HG03196 (cell line): ENCODE data around the gene MYO10.
"Not testable (repeated sequence)": the region's sequence is repeated elsewhere in the genome, so short reads cannot be mapped to it uniquely, and the experiment has no call there.

ENCODE experiments used
- ATAC-seq: cut with Tn5 transposase; IDR thresholded peaks from one replicate; pipeline ENCODE4 v1.9.1; 2021; ENCODE audit not compliant: unreplicated experiment

Gene MYO10

DNA sequence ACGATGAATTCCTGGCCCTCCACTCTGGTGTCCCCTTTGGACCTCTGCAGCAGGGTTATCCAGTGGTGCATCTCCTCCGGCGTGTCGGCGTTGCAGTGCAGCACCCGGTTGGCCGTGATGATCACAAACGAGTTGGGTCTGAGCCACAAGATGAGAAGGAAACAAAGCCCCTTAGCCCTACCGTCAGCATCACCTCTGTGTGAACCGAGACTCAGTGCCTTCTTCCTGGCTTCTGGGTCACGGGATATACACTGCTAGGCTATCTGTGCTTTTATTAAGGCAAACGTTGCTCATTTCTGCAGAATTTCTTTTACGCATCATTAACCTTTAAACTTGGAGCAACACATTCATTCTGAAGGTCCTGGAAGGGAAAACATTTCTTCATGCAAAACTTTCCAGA lies 254.2 kb downstream of the MYO10 start:
- no peak for ATAC-seq

DNA sequence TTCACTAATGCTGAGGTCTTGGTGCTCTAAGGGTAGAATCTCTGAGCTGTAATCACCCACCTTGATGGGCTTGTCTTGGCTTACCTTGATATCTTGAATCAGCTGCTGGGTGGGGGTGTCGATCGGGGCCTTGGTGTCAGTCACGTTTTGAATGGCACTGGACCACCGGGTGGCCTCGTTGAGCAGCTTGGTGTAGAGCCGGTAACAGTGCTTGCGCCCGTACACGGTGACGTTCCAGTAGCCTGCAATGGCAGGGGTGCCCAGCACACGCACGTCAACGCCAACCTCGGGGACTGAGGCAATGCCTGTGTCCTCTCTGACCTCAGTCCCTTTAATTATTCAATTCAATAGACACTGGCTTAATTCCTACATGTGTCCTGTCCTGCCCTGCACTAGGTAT lies 256.2 kb downstream of the MYO10 start:
- no peak for ATAC-seq

DNA sequence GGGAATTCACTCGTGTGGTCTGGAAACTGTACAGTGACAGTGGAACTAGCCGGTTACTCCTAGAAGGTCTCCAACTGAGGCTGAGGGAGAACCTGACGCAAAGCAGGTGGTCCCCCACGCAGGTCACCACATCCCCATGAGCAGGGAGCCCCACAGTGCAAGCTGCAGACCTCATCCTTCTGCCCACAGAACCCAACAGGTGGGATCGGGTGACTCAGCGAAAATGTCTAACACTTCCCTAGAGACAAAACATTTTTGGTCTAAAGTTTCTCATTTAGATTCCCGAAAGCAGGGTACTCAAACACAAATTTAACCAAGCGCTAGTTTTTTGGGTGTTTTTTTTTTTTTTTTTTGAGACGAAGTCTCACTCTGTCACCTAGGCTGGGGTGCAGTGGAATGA lies 256.9 kb downstream of the MYO10 start:
- ATAC-seq = no peak

DNA sequence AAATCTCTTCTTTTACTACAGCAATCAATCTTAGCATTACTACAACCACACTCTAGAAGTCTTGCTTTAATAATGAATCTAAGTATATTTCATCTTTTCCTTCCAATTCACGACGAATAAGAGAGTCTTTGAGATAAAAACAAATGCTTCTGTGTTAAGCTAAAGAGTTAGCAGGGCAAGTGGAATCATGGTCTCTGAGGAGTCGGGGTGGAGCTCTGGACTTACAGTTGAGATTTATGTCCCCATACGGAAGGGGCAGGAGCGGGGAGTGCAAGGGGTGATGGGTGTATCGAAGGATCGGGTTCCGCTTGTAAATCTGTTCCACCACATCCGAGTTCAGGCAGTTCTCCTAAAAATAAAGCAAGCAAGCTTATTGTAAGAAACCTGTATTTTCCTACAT lies 260.3 kb downstream of the MYO10 start:
- no peak for ATAC-seq

DNA sequence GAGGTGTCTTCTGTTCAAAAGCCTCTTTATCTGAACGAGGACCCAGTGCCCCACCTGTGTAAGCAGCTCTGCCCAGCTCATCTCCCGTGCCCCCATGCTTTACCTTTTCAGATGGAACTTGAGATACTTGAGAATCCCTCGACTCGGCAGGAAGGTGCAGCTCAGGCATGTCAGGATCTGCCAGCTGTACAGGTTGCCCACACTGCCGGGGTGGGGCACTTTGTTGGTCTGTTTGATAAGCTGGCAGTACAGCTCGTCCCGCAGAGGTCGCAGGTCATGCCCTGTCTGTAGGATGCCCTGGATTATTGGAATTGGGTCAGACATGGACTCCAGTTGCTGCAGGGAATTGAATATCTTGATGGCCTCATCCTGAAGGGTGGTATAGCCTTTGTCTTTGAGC lies 261.3 kb downstream of the MYO10 start:
- ATAC-seq = no peak

DNA sequence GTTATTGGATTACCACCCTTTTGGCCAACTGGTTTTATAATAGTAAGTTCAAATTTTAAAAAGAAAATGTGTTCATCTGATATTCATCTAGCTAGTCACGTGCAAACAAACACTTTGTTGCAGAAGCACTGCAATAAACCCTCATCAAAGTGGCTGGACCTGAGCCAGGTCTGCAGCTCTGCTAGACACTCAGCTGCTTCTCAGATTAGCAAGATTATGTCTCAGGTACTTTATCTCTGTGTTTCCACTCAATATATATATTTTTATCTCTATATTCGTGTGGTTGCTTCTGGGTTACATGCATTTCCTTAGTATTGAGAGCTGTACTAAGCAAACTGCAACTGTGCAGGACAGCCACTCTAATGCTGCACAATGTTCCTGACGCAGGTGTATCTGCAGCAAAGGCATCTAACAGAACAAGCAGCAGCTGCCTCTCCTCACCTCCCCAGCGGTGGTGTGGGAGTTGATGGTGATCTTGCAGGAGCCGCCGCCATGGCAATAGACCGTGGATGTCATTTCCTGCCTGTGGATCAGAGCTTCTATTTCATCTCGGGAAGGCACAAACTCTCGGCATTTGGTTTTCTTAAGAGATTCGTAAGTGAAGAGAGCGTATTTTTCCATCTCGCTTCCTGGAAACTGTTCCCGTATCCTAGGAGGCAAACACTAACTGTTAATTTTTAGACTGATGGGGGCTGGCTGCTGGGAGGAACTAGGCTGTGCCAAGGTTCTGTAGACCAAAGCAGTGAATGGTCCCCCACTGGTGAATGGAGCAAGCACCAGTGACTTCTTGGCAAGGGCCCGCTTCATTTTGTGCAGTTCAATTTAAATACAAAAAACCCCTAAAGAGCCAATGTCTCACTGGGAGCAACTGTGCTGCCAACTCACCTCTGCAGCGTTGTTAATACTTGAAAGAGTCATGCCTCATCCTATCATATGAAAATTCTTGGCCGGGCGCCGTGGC lies 262.6 kb downstream of the MYO10 start:
- ATAC-seq = no peak

DNA sequence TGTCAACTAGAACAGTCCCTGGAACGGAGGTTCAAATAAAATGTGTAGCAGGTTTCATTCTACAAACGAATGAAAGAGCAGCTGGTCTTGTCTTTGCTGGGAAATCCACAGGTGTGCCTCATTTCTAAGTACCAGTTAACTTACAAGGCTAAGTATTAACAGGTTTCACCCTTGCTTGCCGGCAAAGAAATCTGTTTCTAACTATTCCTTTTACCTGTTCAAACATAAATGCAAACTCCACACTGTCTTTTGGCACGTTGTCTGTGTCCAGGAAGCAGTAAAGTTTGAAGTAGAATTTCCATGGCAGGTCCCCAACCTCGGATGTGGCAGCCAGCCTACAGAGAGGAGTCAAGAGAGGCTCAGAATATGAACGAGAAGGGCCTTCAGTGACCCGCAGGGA lies 264.9 kb downstream of the MYO10 start:
- ATAC-seq = no peak

DNA sequence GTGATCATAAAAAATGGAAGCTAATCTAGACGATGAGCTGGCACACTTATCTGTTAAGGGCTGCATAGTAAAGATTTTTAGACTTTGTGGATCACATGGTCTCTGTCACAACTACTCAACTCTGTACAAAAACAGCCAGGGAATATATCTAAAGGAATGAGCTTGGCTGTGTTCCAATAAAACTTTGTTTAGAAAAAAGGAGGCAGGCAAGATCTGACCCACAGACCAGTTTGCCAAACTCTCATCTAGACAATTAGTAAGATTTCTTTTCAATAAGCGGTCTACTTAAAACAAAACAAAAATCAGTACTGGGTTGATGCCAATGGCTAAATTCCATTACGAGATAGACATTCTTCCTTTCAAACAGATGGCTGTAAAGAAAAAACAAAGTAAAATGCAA lies 266.3 kb downstream of the MYO10 start:
- no peak for ATAC-seq

DNA sequence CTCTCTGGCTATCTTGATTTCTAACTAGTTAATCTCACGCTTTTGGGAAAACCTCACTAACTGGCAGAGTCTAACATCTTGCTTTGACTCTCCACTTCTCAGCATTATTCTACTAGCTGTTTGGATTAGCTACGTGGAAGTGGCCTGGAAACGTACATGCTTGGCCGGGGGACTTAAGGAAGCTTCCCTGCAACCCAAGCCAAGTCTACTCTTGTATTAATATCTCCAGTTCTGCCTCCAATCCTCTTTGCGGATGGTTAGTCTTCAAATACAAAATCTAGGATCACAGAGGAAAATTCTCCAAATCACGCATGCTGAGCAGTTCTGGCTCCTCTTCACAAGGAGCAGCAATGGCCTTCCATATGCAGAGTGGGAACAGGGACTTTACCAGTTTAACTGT lies 267.5 kb downstream of the MYO10 start:
- no peak for ATAC-seq

DNA sequence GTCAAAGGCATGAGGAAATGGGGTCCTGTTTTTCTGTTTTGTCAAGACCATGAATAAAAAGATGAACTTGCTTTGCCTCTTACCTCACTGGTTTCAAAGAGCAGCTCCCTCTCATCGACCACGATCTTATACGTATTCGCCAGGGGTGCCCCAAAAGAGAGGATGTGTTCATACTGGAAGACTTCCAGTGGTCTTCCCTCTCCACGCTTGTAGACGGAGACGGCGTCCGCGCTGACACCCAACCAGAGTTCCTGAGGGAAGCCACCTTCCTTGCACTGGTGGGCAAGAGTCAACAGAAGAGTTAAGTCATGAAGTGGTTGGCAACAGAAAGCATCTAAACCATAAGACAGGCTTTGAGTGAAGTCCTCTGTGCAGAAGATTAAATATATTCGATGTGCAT lies 267.9 kb downstream of the MYO10 start:
- no peak for ATAC-seq

DNA sequence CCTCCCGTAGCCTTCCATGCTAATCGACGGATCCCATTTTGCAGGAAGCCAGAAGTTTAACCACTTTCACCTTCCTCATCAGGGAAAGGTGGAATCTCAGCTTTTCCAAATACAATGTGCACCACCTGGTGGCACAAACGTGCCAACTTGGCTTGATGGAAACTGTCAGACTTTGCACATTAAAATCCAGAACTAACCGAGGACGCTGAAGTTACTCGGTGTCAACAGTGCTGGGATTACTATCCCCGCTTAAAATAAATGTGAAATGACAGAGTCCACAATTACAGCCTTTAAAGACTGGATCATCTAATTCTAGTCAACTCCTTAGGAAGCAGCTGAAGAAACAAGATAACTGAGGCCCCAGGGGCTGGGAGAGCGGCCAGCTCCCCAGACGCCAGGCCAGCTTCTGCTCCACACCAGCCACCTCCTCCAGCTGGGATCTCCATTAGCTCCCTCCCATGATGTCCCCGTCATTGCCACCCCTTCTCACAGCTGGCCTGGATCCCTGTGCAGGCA lies 269.1 kb downstream of the MYO10 start:
- no peak for ATAC-seq

DNA sequence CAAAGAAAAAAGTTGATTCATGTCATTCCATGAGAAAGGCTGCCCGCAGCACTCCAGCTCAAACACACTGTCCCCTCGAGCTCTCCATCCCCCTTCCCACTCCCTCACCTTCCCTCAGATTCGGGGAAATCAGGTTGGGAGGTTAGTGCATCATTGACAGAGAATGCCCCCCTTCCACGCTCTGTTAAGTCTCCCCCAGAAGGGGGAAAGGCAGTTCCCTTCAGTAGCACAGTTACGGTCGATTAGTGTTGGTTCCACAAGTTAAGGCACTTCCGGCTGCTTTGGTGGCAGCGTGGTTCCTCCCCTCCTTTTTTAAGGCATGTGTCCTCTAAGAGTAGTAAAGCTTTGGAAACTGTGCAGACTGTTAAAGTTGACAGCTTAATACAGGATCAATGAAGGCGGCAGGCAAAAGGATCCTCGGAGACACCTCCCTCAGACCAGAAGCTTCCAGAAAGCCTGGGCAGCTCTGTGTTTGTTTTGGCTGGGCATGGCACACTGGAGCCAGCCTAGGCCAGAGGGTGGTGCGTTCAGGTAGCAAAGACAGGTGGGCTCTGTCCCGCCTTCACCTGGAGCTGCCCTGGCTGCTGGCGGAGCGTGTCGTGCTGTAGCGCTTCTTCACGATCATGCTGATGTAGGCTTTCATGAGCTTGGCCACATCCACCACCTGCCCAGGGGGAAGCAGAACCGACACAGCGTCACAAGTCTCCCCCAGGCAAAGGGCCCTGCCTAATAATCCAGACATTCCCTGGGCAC lies 269.8 kb downstream of the MYO10 start:
- ATAC-seq = no peak

DNA sequence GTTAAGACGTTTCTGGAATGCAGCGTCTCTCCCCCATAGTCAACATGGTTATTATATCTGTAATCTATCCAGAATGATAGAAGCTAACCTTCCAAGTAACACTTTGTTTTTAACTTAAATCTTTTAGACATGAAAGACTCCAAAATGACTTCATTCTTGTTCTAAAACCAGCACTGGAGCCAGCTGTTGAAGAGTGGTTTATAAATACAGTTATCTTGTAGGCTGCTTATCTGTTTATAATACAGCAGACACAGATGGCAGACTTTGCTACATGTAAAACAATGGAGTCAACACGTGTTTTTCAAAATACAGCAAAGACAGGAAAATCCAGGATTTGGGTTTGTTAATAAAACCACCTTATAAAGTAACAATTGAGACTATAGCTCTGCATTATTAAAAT lies 270.5 kb downstream of the MYO10 start:
- ATAC-seq = no peak

DNA sequence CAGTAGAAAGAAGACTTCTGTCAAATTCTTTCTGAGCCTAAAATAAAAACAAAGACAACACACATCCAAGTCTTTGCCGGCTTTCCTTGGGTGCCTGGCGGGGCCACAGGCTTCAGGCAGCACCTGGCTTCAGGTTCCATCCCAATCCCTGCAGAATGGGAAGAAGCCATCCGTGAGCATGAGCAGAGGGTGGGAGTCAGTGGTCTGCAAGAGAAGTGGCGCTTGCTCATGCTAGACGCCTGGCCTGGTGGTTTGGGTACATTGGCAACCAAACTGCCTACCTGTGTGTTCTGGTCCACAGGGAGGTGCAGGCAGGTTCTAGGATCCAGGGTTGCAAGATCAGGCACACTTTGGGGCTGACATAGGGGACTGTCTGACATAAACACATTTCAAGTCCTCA lies 271.7 kb downstream of the MYO10 start:
- ATAC-seq = no peak

DNA sequence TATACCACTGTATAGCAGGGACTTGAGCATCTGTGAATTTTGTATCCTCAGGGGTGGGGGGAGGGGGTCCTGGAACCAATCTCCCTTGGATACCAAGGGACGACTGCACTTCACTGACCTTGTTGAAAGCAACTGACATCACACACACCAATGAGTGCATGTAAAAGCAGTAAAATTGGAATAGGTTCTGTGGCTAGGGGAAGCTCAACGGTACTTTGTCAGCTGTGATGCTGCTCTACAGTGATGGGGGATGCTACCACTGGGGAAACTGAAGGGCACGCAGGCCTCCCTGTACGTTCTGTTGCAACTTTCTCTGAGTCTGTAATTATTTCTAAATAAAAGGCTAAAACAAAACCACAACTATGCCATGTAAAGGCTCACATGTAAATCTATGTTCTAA lies 272.2 kb downstream of the MYO10 start:
- no peak for ATAC-seq

DNA sequence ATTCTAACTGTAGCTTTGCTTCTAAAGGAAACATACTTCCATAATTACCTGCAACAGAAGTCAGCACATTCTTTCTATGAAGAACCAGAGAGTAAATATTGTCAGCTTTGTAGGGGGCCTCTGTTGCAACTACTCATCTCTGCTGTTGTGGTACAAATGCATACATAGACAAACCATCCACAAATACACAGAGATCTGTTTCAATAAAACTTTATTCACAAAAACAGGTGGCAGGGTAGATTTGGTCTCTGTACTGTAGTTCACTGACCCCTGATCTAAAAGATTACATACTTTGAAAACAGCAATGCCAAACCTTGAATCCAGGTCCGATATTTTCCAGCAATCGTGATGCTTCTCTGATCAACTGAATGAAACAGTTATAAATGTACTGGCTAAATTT lies 274.4 kb downstream of the MYO10 start:
- ATAC-seq = no peak

DNA sequence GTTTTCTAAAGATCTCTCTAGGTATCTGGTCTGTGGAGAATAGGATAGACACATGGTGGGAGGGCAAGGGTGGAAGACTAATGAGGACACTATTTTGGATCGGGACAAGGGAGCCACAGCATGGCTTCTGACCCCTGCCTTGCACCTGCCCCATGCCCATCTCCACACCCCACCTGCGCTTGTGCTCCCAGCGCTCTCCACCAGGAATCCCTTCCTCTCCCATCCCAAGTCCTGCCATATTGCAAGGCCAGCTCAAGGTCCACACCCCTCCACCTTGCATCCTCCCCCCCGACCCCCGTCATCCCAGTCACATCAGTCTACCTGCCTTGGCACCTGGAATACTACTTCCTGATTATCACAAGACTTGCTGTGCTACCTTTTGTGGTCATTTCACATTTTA lies 275.1 kb downstream of the MYO10 start:
- no peak for ATAC-seq

DNA sequence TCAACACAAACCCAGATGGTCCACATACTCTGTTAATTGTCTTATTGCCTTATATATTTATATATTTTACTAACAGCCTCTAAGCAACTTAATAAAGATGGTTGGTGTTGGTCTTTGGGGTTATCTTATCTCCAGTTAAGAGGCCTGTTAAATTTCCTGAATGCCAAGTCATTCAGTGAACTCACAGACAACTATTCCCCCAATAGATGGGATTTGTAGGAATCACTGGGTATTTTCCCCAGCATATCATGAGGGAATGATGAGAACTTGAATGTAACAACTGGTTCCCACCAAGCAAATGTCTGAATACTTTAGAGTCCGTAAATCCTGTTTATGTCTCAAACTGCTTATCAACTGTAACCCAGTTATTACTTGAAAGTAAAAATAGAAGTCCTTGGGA lies 276.6 kb downstream of the MYO10 start:
- ATAC-seq = no peak

DNA sequence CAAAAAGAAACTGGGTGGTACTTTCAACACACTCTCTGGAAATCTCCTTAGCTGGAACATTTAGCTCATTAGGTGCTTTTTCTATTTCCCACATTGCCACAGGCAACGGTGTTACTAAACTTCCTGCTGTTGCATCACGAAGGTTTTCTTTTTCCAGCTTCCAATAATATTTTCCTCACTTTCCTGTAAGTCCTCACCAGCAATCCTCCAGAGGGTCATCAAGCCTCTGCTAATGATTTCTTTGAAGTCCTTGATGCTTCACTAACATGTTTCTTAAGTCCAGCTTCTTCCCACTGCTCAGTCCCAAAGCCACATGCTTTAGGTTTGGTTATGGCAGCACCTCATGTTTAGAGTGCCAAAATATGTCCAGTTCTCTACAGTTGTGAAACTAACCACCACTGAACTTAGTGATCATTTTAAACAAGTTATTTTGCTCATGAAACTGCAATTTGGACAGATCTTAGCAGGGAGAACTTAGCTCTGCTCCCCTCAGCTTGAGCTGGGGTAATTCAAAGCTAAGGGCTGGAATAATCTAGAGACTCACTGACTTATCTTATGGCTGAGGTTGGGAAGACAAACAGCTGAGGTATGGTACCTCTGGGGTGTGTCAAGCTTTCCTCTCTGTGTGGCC lies 279.4 kb downstream of the MYO10 start:
- no peak for ATAC-seq

DNA sequence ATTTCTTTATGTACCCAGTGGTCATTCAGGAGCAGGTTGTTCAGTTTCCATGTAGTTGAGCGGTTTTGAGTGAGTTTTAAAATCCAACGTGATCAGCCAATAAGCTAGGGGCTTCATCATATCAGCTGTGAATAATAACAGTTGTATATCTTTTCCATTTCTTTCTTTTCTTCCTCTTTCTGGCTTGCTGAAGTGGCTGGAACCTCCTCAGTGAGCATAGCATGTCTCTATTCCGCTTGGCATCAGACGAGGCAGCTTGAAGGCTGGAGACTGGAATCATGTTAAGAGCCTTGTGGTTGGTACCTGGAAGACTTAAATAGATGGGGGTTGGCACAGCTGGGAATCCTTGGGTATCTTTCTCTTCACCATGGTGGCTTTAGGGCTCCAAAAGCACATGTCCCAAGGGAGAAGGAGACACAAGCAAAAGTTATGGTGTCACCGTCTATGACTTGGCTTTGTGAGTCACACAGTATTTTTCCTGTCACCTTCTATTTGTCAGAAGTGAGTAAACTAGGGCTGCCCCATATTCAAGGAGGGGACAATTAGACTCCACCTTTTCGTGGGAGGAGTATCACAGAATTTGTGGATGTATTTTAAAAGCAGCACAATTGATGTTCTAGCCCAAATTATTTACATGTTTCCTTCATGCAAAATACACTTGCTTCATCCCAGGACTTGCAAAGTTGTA lies 281.3 kb downstream of the MYO10 start:
- no peak for ATAC-seq

DNA sequence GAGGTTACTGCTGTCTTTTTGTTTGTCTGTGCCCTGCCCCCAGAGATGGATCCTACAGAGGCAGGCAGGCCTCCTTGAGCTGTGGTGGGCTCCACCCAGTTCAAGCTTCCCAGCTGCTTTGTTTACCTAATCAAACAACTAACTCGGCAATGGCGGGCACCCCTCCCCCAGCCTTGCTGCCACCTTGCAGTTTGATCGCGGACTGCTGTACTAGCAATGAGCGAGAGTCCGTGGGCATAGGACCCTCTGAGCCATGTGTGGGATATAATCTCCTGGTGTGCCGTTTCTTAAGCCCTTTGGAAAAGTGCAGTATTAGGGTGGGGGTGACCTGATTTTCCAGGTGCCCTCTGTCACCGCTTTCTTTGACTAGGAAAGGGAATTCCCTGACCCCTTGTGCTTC lies 287.3 kb downstream of the MYO10 start:
- ATAC-seq = not testable (repeated sequence)
